ENCODE data around the gene CCL22.

The CCL22 gene

DNA sequence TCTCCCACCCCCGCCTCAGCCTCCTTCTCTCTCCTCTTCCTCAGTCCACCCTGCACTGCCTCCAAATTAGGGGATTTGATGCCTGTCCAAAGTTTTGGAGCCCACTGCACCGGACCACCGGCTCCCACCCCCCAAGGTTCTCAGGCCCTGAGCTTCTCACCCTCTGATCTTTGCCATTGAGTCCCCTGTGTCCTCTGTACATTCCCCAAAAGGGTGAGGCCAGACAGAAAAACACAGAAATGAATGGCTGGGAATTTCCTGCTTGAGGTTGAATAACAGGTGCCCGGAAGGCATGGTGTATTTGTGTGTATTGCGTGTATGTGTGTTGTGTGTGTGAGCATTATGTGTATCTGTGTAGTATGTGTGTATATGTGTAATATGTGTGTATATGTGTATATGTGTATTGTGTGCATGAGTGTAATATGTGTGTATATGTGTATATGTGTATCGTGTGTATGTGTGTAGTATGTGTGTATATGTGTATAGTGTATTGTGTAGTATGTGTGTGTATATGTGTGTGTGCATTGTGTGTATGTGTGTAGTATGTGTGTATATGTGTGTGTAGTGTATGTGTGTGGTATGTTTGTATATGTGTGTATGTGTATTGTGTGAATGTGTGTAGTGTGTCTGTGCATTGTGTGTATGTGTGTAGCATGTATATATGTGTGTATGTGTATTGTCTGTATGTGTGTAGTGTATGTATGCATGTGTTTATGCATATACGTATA, 29.9 kb downstream of the CCL22 start:
- Histone ChIP-seq H3K79me2 (ENCODE audit: low read length) (no peaks in the 10 kb centered on the region), H2AFZ (ENCODE audit: low read depth, low read length) (no peak overlapping the region), H3K27me3 (ENCODE audit: low read depth, low read length) (no peaks in the 10 kb centered on the region), H3K4me3 (ENCODE audit: low read length) (peak overlapping the region; percentile 50), H3K4me1 (ENCODE audit: low read length) (peaks cover 76% of the 10 kb centered on the region), H3K4me2 (ENCODE audit: low read length) (peak overlapping the region; percentile 75), H4K20me1 (ENCODE audit: insufficient read depth, low read length) (no peaks in the 10 kb centered on the region), H3K36me3 (replicated peaks; ENCODE audit: low read depth, low read length) (no peaks in the 10 kb centered on the region), H3K9ac (ENCODE audit: low read length) (peak overlapping the region; percentile 68), H3K9me3 (ENCODE audit: insufficient read depth, low read length) (no peaks in the 10 kb centered on the region), H3K27ac (ENCODE audit: low read length) (peak overlapping the region; percentile 89)
- TF ChIP-seq EZH2phosphoT487 (IDR thresholded peaks at IDR 0.05; ENCODE audit: low read depth): no peak
- TF ChIP-seq, protein P1, sequence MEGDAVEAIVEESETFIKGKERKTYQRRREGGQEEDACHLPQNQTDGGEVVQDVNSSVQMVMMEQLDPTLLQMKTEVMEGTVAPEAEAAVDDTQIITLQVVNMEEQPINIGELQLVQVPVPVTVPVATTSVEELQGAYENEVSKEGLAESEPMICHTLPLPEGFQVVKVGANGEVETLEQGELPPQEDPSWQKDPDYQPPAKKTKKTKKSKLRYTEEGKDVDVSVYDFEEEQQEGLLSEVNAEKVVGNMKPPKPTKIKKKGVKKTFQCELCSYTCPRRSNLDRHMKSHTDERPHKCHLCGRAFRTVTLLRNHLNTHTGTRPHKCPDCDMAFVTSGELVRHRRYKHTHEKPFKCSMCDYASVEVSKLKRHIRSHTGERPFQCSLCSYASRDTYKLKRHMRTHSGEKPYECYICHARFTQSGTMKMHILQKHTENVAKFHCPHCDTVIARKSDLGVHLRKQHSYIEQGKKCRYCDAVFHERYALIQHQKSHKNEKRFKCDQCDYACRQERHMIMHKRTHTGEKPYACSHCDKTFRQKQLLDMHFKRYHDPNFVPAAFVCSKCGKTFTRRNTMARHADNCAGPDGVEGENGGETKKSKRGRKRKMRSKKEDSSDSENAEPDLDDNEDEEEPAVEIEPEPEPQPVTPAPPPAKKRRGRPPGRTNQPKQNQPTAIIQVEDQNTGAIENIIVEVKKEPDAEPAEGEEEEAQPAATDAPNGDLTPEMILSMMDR (IDR thresholded peaks at IDR 0.05; ENCODE audit: low read depth, low read length): no peak

DNA sequence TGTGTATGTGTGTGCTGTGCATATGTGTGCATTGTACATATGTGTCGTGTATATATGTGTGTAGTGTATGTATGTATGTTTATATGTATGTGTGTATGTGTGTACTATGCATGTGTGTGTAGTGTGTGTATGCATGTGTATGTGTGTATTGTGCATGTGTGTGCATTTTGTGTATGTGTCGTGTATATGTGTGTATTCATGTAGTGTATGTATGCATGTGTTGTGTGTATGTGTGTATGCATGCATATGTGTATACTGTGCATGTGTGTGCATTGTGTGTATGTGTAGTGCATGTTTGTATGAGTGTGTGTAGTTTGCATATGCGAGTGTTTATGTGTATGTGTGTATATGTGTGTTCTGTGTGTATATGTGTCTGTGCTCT, 30.5 kb downstream of the CCL22 start:
- Histone ChIP-seq H3K79me2 (ENCODE audit: low read length) (no peaks in the 10 kb centered on the region), H3K4me2 (ENCODE audit: low read length) (peak overlapping the region; percentile 75), H4K20me1 (ENCODE audit: insufficient read depth, low read length) (no peaks in the 10 kb centered on the region), H3K4me3 (ENCODE audit: low read length) (no peak overlapping the region; the same call in 1 of the 2 replicates), H3K27ac (ENCODE audit: low read length) (peak overlapping the region; percentile 89), H3K36me3 (replicated peaks; ENCODE audit: low read depth, low read length) (no peaks in the 10 kb centered on the region), H3K9me3 (ENCODE audit: insufficient read depth, low read length) (no peaks in the 10 kb centered on the region), H2AFZ (ENCODE audit: low read depth, low read length) (no peak overlapping the region), H3K4me1 (ENCODE audit: low read length) (peaks cover 70% of the 10 kb centered on the region), H3K9ac (ENCODE audit: low read length) (peak overlapping the region; percentile 68; the same call in 1 of the 2 replicates), H3K27me3 (ENCODE audit: low read depth, low read length) (no peaks in the 10 kb centered on the region)
- TF ChIP-seq EZH2phosphoT487 (IDR thresholded peaks at IDR 0.05; ENCODE audit: low read depth): no peak
- TF ChIP-seq, protein P1 (IDR thresholded peaks at IDR 0.05; ENCODE audit: low read depth, low read length): no peak

DNA sequence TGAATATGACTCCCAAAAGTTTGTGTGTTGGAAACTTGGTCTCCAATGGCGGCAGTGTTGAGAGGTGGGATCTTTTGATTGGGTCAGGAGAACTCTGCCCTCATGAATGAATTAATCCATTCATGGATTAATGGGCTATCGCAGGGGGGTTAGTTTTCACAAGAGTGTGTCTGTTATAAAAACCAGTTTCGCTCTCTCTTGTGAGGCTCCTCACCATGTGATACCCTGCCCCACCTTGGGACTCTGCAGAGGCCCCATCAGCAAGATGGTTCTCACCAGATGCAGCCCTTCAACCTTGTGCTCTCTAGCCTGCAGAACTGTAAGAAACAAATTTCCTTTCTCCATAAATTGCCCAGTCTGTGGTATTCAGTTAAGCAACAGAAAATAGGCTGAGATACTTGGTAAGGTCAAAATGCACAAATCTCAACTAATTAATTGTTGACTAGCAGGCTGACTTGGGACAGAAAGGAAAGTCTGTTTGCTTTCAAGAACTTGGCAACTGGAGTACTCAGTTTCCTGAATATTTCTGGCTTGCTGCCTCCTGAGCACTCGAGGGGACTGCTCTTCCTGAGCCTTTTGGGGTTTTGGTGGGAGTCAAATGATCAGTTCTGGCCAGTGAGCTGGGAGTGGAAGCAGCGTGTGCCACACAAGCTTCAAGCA, 32.2 kb downstream of the CCL22 start:
- H3K9ac ChIP-seq (ENCODE audit: low read length): no peak overlapping the region
- H3K36me3 ChIP-seq (replicated peaks; ENCODE audit: low read depth, low read length): no peaks in the 10 kb centered on the region
- no peaks in the 10 kb centered on the region for H3K9me3 ChIP-seq (ENCODE audit: insufficient read depth, low read length)
- no peaks in the 10 kb centered on the region for H3K79me2 ChIP-seq (ENCODE audit: low read length)
- no peak overlapping the region for H3K4me3 ChIP-seq (ENCODE audit: low read length)
- H3K27me3 ChIP-seq (ENCODE audit: low read depth, low read length): no peaks in the 10 kb centered on the region
- TF ChIP-seq, protein P1 (IDR thresholded peaks at IDR 0.05; ENCODE audit: low read depth, low read length): no peak
- TF ChIP-seq EZH2phosphoT487 (IDR thresholded peaks at IDR 0.05; ENCODE audit: low read depth): no peak
- H4K20me1 ChIP-seq (ENCODE audit: insufficient read depth, low read length): no peaks in the 10 kb centered on the region
- 0 out of 2 replicates have a peak overlapping the region, but pooled peaks have one; percentile 5 for H3K27ac ChIP-seq (ENCODE audit: low read length)
- 0 out of 2 replicates have a peak overlapping the region, but pooled peaks have one; percentile 8 for H3K4me2 ChIP-seq (ENCODE audit: low read length)
- H3K4me1 ChIP-seq (ENCODE audit: low read length): peaks cover 53% of the 10 kb centered on the region
- H2AFZ ChIP-seq (ENCODE audit: low read depth, low read length): no peak overlapping the region; the same call in 1 of the 2 replicates

- TF ChIP-seq, protein P1 (IDR thresholded peaks at IDR 0.05; ENCODE audit: low read depth, low read length): no peak
- no peak for TF ChIP-seq EZH2phosphoT487 (IDR thresholded peaks at IDR 0.05; ENCODE audit: low read depth)
- no peaks in the 10 kb centered on the region for H3K36me3 ChIP-seq (replicated peaks; ENCODE audit: low read depth, low read length)
- peaks cover 48% of the 10 kb centered on the region for H3K4me1 ChIP-seq (ENCODE audit: low read length)
These were observed 32.7 kb downstream of the CCL22 start for GRCh38 chr16:57391300-57391699.

More at GRCh38 chr16:57391300-57391699, 32.7 kb downstream of the CCL22 start:
- Histone ChIP-seq H3K79me2 (ENCODE audit: low read length) (no peaks in the 10 kb centered on the region), H3K9ac (ENCODE audit: low read length) (no peak overlapping the region), H3K4me2 (ENCODE audit: low read length) (no peak overlapping the region), H3K9me3 (ENCODE audit: insufficient read depth, low read length) (no peaks in the 10 kb centered on the region), H3K27ac (ENCODE audit: low read length) (0 out of 2 replicates have a peak overlapping the region, but pooled peaks have one; percentile 5), H2AFZ (ENCODE audit: low read depth, low read length) (no peak overlapping the region; the same call in 1 of the 2 replicates), H3K4me3 (ENCODE audit: low read length) (no peak overlapping the region), H4K20me1 (ENCODE audit: insufficient read depth, low read length) (no peaks in the 10 kb centered on the region), H3K27me3 (ENCODE audit: low read depth, low read length) (no peaks in the 10 kb centered on the region)
